HUES64 (cell line): Measurements from ENCODE around the gene PAN3.
A peak's percentile ranks its signal among the peaks of the same experiment; 100 is the strongest.

ENCODE experiments used
- H3K27ac ChIP-seq: 2 replicates; pipeline ENCODE4 v1.7.0; 2013; ENCODE audit warnings: low read depth, low read length, inconsistent platforms
- H3K27me3 ChIP-seq: 2 replicates; pipeline ENCODE4 v1.6.1; 2013; ENCODE audit warnings: mild to moderate bottlenecking, low read length; ENCODE audit not compliant: insufficient read depth
- H3K36me3 ChIP-seq: 2 replicates; pipeline ENCODE4 v1.6.1; 2013; ENCODE audit warnings: mild to moderate bottlenecking, low read length; ENCODE audit not compliant: insufficient read depth
- H3K4me1 ChIP-seq: 2 replicates; pipeline ENCODE4 v1.6.1; 2013; ENCODE audit warnings: mild to moderate bottlenecking, low read length, moderate library complexity; ENCODE audit not compliant: insufficient read depth
- H3K4me3 ChIP-seq: 2 replicates; pipeline ENCODE4 v1.5.1; 2013; ENCODE audit warnings: mild to moderate bottlenecking, low read length, moderate library complexity
- H3K9ac ChIP-seq: 2 replicates; pipeline ENCODE4 v1.6.1; 2013; ENCODE audit warnings: mild to moderate bottlenecking, low read depth, low read length
- H3K9me3 ChIP-seq: 2 replicates; pipeline ENCODE4 v1.6.1; 2013; ENCODE audit warnings: low read depth, low read length; ENCODE audit not compliant: insufficient read depth
- WGBS: fragments of 150-250, 120-280 bp; methylation state at CpG from one replicate; pipeline ENCODE4 v1.1.7; 2013; ENCODE audit warnings: missing lambda C conversion rate; 5-methylcytosine and 5-hydroxymethylcytosine counted together

The PAN3 gene

GRCh38 chr13:28299916-28300315, 161.6 kb downstream of the PAN3 start:
- Histone ChIP-seq H3K27ac (no peak overlapping the region), H3K27me3 (no peaks in the 10 kb centered on the region), H3K9ac (no peak overlapping the region), H3K9me3 (no peaks in the 10 kb centered on the region), H3K4me1 (peaks cover 36% of the 10 kb centered on the region), H3K4me3 (no peak overlapping the region), H3K36me3 (0 out of 2 replicates have a peak, but pooled peaks cover 3% of the 10 kb centered on the region)
- 100% methylated on average over 1 of the region's 2 CpGs for WGBS

GRCh38 chr13:28301839-28302238, 163.5 kb downstream of the PAN3 start:
- H3K4me1 ChIP-seq = peaks cover 28% of the 10 kb centered on the region
- WGBS = 62% methylated on average over 2 of the region's 4 CpGs
- H3K9ac ChIP-seq = no peak overlapping the region
- H3K9me3 ChIP-seq = no peaks in the 10 kb centered on the region
- no peaks in the 10 kb centered on the region; the same call in 1 of the 2 replicates for H3K36me3 ChIP-seq
- H3K27ac ChIP-seq = peak overlapping the region; percentile 20; the same call in 1 of the 2 replicates
- no peak overlapping the region for H3K4me3 ChIP-seq
- no peaks in the 10 kb centered on the region for H3K27me3 ChIP-seq

GRCh38 chr13:28306325-28306724, 168.0 kb downstream of the PAN3 start:
- 95% methylated on average over 10 of the region's 10 CpGs for WGBS
- Histone ChIP-seq H3K27me3 (no peaks in the 10 kb centered on the region), H3K4me1 (peaks cover 29% of the 10 kb centered on the region), H3K9me3 (no peaks in the 10 kb centered on the region), H3K4me3 (no peak overlapping the region), H3K36me3 (no peaks in the 10 kb centered on the region; the same call in 1 of the 2 replicates), H3K27ac (no peak overlapping the region), H3K9ac (no peak overlapping the region)

GRCh38 chr13:28313579-28313978, 175.2 kb downstream of the PAN3 start:
- Histone ChIP-seq H3K27me3 (no peaks in the 10 kb centered on the region), H3K9ac (no peak overlapping the region), H3K36me3 (no peaks in the 10 kb centered on the region; the same call in 1 of the 2 replicates), H3K4me1 (peaks cover 7% of the 10 kb centered on the region), H3K4me3 (no peak overlapping the region), H3K9me3 (no peaks in the 10 kb centered on the region), H3K27ac (no peak overlapping the region)
- 88% methylated on average over 5 of the region's 6 CpGs for WGBS

GRCh38 chr13:28314879-28315278, 176.5 kb downstream of the PAN3 start:
- Histone ChIP-seq H3K9me3 (no peaks in the 10 kb centered on the region), H3K4me3 (no peak overlapping the region), H3K27ac (no peak overlapping the region), H3K4me1 (no peaks in the 10 kb centered on the region; the same call in 1 of the 2 replicates), H3K27me3 (no peaks in the 10 kb centered on the region), H3K9ac (no peak overlapping the region), H3K36me3 (peaks cover under 1% of the 10 kb centered on the region; the same call in 1 of the 2 replicates)
- WGBS = 96% methylated on average over 6 of the region's 6 CpGs

- WGBS = 71% methylated on average over 5 of the region's 5 CpGs
- H3K4me3 ChIP-seq = no peak overlapping the region
Measured at GRCh38 chr13:28316129-28316528, 177.8 kb downstream of the PAN3 start.

GRCh38 chr13:28316836-28317235, 178.5 kb downstream of the PAN3 start:
- no peaks in the 10 kb centered on the region for H3K9me3 ChIP-seq
- no peak overlapping the region for H3K9ac ChIP-seq
- no peaks in the 10 kb centered on the region; the same call in 1 of the 2 replicates for H3K4me1 ChIP-seq
- no peaks in the 10 kb centered on the region for H3K27me3 ChIP-seq
- no peak overlapping the region for H3K27ac ChIP-seq
- H3K36me3 ChIP-seq = peaks cover 6% of the 10 kb centered on the region; the same call in 1 of the 2 replicates
- no peak overlapping the region for H3K4me3 ChIP-seq
- WGBS = 94% methylated on average over 7 of the region's 7 CpGs

More at GRCh38 chr13:28316129-28316528, 177.8 kb downstream of the PAN3 start:
- H3K36me3 ChIP-seq = peaks cover 4% of the 10 kb centered on the region; the same call in 1 of the 2 replicates
- no peaks in the 10 kb centered on the region for H3K27me3 ChIP-seq
- no peak overlapping the region for H3K9ac ChIP-seq
- H3K27ac ChIP-seq = no peak overlapping the region
- H3K9me3 ChIP-seq = no peaks in the 10 kb centered on the region
- H3K4me1 ChIP-seq = no peaks in the 10 kb centered on the region; the same call in 1 of the 2 replicates

- 95% methylated on average over 7 of the region's 7 CpGs for WGBS
- no peak overlapping the region for H3K4me3 ChIP-seq
- H3K36me3 ChIP-seq = peaks cover 6% of the 10 kb centered on the region; the same call in 1 of the 2 replicates
- H3K9me3 ChIP-seq = no peaks in the 10 kb centered on the region
- H3K4me1 ChIP-seq = no peaks in the 10 kb centered on the region; the same call in 1 of the 2 replicates
- no peaks in the 10 kb centered on the region for H3K27me3 ChIP-seq
- no peak overlapping the region for H3K27ac ChIP-seq
- no peak overlapping the region for H3K9ac ChIP-seq
Measured at GRCh38 chr13:28318496-28318895, 180.2 kb downstream of the PAN3 start.

- 89% methylated on average over 5 of the region's 5 CpGs for WGBS
Measured at GRCh38 chr13:28319528-28319927, 181.2 kb downstream of the PAN3 start.

GRCh38 chr13:28320209-28320608, 181.9 kb downstream of the PAN3 start:
- no peaks in the 10 kb centered on the region for H3K9me3 ChIP-seq
- no peak overlapping the region for H3K27ac ChIP-seq
- H3K9ac ChIP-seq = no peak overlapping the region
- peaks cover 6% of the 10 kb centered on the region; the same call in 1 of the 2 replicates for H3K36me3 ChIP-seq
- H3K4me3 ChIP-seq = no peak overlapping the region
- H3K27me3 ChIP-seq = no peaks in the 10 kb centered on the region
- no peaks in the 10 kb centered on the region; the same call in 1 of the 2 replicates for H3K4me1 ChIP-seq
- 95% methylated on average over 6 of the region's 6 CpGs for WGBS

More at GRCh38 chr13:28319528-28319927, 181.2 kb downstream of the PAN3 start:
- no peak overlapping the region for H3K4me3 ChIP-seq
- H3K27ac ChIP-seq = no peak overlapping the region
- H3K9ac ChIP-seq = no peak overlapping the region
- H3K9me3 ChIP-seq = no peaks in the 10 kb centered on the region
- H3K27me3 ChIP-seq = no peaks in the 10 kb centered on the region
- peaks cover 6% of the 10 kb centered on the region; the same call in 1 of the 2 replicates for H3K36me3 ChIP-seq
- H3K4me1 ChIP-seq = no peaks in the 10 kb centered on the region; the same call in 1 of the 2 replicates

GRCh38 chr13:28320884-28321574, 182.7 kb downstream of the PAN3 start:
- Histone ChIP-seq H3K4me3 (no peak overlapping the region), H3K9ac (no peak overlapping the region), H3K36me3 (peaks cover 6% of the 10 kb centered on the region; the same call in 1 of the 2 replicates), H3K27ac (no peak overlapping the region), H3K9me3 (no peaks in the 10 kb centered on the region), H3K27me3 (no peaks in the 10 kb centered on the region), H3K4me1 (no peaks in the 10 kb centered on the region; the same call in 1 of the 2 replicates)
- 85% methylated on average over 11 of the region's 11 CpGs for WGBS
